HG03460 (cell line): Measurements from ENCODE around the gene LEMD1.

Experiments
- ATAC-seq: cut with Tn5 transposase; IDR thresholded peaks from one replicate; pipeline ENCODE4 v1.9.1; 2021; ENCODE audit not compliant: unreplicated experiment

LEMD1 gene, protein sequence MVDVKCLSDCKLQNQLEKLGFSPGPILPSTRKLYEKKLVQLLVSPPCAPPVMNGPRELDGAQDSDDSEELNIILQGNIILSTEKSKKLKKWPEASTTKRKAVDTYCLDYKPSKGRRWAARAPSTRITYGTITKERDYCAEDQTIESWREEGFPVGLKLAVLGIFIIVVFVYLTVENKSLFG

GRCh38 chr1:205421798-205422197 lies at the start of gene LEMD1:
TSS of gene LEMD1 (minus strand) at chr1:205422056. CDS start at chr1:205420536, 1,520 bp downstream.
- no peak for ATAC-seq

GRCh38 chr1:205470131-205470530 lies 48.3 kb upstream of the LEMD1 start:
- no peak for ATAC-seq

DNA sequence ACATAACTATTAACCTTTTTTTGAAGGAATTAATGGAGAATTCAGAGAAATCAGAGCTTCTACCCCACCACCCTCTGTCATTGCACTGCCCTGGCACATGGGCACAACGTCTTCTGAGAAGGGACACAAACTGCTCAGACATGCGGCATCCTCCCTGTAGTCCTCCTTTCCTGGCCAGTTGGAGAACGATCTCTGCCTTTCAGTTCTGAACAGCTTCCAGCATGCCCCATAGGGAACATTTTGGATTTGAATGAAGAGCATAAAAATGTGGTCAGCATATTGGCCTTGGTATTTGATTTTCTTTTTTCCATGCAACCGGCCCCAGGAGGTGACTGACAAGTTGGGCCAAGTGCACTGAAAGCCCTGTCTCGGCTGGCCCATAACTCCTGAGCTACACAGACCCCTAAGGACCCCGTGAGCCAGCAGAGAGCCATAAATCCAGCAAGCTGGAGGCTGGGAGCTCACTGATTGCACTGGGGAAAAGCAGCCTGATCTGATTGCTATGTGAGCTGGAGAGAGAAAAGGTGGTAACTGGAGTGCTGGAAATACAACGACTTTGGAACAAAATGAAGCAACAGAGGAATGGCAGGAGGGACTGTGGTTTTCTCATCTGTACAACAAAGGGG lies 44.9 kb upstream of the LEMD1 start:
- ATAC-seq: no peak

GRCh38 chr1:205465392-205465791 lies 43.5 kb upstream of the LEMD1 start:
- ATAC-seq: no peak

- no peak for ATAC-seq
Measured at GRCh38 chr1:205458777-205459566, 37.1 kb upstream of the LEMD1 start.

DNA sequence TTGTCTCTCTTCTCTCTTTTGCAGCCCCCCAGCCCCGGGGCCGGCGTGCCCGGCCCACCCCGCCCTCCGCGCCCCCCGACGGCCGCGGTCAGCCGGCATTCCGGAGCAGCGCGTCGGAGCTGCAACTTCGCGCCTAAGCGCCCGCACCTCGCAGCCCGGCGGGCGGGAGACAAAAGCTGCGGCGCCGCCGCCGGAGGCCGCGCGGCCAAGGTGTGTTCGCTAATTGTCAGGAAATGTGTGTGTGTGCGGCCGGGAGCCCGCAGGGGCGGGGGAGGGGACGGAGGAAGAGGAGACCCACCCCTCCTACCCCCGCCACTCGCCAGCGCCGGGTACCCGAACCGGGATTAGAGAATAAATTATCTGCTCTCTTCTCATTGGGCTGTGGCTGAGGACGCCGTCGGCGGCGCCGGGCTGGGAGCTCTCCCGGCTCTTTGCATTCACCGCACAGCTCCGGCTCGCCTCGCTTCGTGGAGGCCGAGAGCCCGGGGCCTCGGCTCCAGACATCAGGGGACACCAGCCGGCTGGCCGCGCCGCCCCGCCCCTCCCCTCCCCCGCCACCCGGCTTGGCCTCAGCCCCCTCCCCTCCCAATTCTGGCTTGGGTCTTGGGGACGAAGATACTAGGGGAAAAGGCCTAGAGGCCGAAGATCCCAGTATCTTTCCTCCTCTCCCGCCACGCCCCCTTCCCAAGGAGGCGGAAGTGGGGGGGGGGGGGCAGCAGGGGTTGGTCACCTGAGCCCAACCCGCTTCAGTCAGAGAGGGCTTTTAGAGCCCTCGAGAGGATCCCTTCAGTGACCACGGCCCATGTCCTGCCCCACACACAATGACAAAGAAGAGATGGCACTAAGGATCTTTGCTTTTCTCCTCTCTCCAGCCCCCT lies 35.3 kb upstream of the LEMD1 start:
- ATAC-seq: no peak

- no peak for ATAC-seq
Measured at GRCh38 chr1:205456383-205456867, 34.6 kb upstream of the LEMD1 start.

DNA sequence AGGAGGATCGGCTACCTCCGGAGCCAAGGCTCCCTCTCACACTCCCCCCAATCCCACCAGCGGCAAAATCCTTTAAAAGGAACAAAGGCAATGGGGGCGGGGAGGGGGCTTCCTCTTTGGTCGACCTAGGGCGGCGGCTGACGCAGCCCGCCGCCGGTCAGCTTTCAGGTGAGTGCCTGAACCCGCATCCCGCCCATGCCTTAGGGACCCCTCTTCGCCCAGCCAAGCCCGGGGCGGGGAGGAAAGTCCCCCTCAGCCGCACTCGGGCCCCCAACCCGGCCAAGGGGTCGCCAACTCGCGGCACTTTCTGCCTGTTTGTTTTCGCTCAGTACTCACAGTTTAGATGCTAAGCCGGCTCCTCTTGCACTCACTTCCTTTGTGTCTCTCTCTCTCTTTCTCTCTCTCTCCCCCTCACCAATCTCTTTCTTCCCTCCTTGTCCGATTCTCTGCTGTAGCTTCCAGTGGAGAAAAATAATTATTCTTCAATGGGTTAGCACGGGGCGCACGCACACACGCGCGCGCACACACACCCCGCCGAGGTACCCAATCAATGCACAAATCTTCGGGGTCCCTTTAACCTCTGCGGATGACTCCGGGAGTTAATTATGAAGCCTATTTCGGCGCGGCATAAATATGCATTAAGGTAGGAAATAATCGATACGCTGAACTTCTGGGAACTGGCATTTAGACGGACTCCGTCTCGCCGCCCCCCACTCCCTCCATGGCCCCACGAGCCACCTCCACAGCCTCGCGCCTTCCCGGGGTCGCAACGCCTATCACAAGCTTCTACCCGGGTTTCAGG lies 33.9 kb upstream of the LEMD1 start, which contains the start of gene BLACAT1:
TSS of gene BLACAT1 (minus strand) at position 465 of the 802 bp plus-strand sequence.
- ATAC-seq: no peak

DNA sequence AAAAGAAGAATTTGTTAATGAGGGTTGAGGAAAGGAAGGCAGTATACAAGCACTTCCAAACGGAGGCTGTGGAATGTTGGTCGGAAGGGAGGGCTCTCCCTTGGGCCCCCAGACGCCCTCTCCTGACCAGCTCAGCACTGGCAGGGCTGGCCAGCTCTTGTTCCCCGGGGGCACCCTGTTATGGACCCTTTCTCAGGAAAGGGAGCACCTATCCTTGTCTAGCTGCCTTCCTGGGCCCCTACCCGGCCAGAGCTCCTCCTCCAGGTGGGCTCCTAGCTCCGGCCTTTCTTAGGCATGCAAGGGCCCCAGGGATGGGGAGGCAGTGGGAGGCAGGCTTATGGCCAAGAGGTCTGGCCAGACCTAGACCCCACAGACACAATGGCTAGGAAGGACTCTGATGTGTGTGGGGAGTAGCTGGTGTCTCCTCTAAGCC lies 33.1 kb upstream of the LEMD1 start:
- ATAC-seq: no peak

- no peak for ATAC-seq
Measured at GRCh38 chr1:205453466-205453865, 31.6 kb upstream of the LEMD1 start.

DNA sequence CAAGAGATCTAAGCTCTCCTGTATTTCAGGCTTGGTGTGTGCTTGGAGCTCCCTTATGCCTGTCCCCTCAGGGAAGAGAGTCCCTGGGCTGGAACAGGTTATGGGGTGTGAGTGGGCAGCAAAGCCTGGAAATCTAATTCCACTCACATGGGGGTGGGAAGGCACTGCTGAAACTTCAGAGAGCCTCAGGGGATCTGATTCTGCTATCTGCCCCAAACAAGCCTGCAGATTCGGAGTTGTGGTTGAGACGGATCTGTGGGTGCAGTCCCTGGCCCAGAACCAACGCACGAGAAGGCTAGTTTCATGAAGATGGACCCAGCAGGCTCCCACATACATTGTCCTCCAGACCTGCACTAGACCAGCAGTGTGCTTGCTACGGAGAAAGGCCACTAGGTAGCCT lies 31.1 kb upstream of the LEMD1 start:
- ATAC-seq: no peak

DNA sequence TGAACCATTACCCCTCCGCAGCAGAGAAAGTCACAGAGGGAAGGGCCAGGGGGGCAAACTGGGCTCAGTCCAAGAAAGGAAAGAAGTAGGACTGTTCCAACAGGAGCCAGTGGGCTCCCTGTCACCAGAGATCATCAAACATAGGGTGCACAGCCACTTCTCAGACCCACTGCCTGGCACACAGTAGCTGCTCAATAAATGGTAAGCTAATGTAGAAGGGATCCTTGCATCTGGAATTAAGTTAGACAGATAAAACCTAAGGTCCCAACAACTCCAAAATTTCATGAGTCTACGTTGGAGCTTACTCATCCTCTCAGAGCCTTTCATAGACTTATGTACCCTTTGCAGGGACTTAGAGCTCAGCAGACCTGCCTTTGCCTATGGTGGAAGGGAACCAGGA lies 30.5 kb upstream of the LEMD1 start:
- no peak for ATAC-seq

DNA sequence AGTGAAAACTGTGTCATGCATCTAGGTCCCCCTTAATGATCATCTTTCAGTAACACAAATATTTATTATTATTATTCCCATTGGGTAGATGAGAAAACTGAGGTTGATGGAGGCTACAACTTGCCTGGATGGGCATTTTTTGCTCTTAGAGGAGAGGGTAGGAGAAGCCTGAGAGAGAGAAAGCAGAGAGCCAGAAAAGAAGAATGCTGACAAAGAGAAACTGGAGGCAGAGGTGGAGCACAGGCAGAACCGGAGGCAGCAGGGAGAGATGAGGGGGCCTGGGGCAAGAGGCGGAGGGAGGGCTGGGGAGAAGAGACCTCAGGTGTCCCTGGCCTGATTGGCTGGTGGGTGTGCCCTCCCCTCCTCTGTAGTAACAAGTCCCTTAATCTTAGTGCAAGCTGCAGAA lies 29.9 kb upstream of the LEMD1 start:
- ATAC-seq: no peak

GRCh38 chr1:205451202-205451601 lies 29.3 kb upstream of the LEMD1 start:
- ATAC-seq: no peak

DNA sequence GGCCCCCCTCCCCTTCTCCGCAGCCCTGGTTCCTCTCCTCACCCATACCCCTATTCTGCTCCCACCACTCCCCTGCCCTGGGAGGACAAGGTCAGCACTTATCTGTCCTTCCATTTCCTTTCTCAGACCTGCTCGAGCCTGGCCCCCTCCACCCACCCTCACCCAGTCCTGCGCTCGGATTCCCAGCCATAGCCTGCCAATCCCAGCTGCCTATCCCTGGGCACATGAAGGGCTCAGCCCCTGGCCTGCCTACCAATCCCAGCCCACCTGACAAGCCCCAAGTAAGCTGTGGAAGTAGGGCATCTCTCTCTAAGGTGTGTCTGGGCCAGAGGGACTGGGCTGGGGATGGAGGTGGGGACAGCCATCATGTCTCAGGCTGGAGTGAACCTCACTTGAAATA lies 28.6 kb upstream of the LEMD1 start:
- ATAC-seq: no peak

GRCh38 chr1:205449750-205450443 lies 28.0 kb upstream of the LEMD1 start:
- no peak for ATAC-seq

GRCh38 chr1:205449254-205449749 lies 27.4 kb upstream of the LEMD1 start:
- no peak for ATAC-seq

DNA sequence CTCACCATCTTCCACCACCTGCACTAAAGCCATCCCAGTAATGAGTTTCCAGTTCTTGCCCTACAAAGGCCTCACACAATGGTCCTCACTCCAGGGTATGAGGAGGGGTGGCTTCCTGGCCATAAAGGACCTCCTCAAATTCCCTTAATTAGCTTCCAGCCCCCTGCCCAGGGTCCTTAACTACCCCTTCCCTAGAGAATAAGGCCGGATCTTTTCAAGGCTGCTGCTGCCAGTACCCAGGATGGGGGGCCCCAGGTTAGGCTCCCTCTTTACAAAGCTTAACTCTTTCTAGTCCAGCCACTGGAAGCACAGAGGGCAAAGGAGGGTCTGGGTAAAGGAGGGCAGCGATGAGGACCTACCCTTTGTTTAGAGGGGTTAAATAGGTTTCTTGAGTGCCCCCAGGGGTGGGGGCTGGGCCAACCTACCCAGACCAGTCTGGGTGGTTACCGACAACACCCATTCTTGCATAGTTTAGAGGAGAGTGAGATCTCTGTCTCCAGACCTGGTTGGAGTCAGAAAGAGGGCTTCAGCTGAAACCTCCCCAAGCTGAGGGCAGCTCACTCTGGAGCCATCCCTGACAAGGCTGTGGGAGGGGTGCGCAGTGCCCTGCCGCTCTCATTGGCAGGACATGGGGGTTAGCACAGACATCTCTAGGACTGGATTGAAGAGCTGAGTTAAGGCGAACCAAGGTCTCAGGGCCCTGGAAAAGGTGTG lies 26.8 kb upstream of the LEMD1 start:
- no peak for ATAC-seq
